GM12892 (cell line): ENCODE data around the gene VOPP1.

Experiments
- POLR2A ChIP-seq: IDR thresholded peaks from 2 replicates; pipeline ENCODE4 v1.6.1; 2011; ENCODE audit warnings: low read depth, low read length, control low read depth
- POLR2AphosphoS5 ChIP-seq: IDR thresholded peaks from 2 replicates; pipeline ENCODE4 v1.6.1; 2011; ENCODE audit warnings: low read depth, low read length, control low read depth
- TAF1 ChIP-seq: IDR thresholded peaks from 2 replicates; pipeline ENCODE4 v1.6.1; 2011; ENCODE audit warnings: low read depth, mild to moderate bottlenecking, control low read depth, low read length, borderline replicate concordance

DNA sequence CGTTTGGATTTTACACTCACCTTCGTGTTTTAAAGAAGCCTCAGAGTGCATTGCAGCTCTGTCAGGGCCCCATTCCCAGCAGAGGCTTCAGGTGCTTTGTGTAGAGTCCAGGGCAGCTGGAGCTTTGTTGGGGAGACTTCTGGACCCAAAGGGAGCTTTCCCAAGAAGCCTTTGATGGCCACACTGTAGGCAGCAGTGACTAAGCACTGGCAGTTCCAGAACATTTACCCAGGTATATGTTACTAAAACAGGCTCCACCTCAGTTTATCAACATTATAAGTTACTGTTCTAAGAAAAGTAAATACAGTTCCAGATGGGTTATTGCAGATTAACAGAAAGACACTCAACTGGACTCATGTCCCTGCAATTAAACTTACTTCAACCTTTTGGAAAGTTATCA is 140.4 kb downstream of the VOPP1 start:
- no peak for TF ChIP-seq POLR2A
- no peak for TF ChIP-seq POLR2AphosphoS5
- TF ChIP-seq TAF1: no peak
